Measurements from ENCODE around the gene CCDC116. TPM values are rescaled to one million over a fixed set of nuclear protein-coding genes. Genes with fewer than 3 reads are reported as not detected.
"Not testable (repeated sequence)": the region's sequence is repeated elsewhere in the genome, so short reads cannot be mapped to it uniquely, and the experiment has no call there.

Gene CCDC116
- total and polyA plus RNA-seq, 5 donors from 2014 or later = not detected

DNA sequence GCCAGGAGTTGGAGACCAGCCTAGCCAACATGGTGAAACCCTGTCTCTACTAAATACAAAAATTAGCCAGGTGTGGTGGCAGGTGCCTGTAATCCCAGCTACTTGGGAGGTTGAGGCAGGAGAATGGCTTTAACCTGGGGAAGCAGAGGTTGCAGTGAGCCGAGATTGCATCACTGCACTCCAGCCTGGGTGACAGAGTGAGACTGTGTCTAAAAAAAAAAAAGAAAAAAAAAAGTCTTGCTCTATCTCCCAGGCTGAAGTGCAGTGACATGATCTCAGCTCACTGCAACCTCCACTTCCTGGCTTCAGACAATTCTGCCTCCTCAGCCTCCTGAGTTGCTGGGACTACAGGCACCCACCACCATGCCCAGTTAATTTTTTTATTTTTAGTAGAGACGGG, 4.9 kb downstream of the CCDC116 start:
- DNase-seq; H3K36me3 ChIP-seq (ENCODE audit: control insufficient read depth, insufficient read depth, low read length); H3K27me3 ChIP-seq (ENCODE audit: control insufficient read depth, insufficient read depth, low read length); H3K9me3 Mint-ChIP-seq; H3K27ac Mint-ChIP-seq; H3K27me3 Mint-ChIP-seq; H3K27ac ChIP-seq (ENCODE audit: insufficient read depth, low read length, poor library complexity, severe bottlenecking); H3K4me3 ChIP-seq (ENCODE audit: low read depth, low read length); ATAC-seq (ENCODE audit: low read depth in 2 of 2); H3K36me3 Mint-ChIP-seq; H3K9me3 ChIP-seq (ENCODE audit: control insufficient read depth in 2 of 2, low read length in 2 of 2); H3K4me3 Mint-ChIP-seq: not testable (repeated sequence)
- peaks cover 0 to 17% (median 13%) of the 10 kb centered on the region in 4 donors for H3K4me1 Mint-ChIP-seq
- peaks cover 11% of the 10 kb centered on the region for H3K4me1 ChIP-seq (ENCODE audit: control insufficient read depth, insufficient read depth, low read length, poor library complexity, severe bottlenecking)

DNA sequence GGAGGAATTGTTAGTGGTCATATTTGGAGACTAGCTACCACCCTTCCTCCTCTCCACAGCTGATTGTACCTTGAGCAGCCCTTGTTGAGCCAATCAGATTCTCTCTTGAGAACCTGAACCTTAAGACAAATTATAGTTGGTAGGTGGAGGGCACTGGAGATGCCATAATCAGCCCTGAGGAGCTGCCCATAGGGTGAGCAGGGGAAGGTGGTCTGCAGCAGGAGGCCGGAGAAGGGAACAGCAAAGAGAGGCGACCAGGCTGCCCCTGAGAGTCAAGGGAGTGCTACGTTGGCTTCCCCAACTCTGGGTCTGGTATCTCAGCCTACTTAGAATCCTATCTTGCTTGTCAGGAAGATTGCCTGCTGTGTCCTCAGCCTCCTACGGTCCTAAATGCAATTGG, 6.8 kb downstream of the CCDC116 start:
- H3K9me3 ChIP-seq (ENCODE audit: control insufficient read depth in 2 of 2, low read length in 2 of 2) = no peaks in the 10 kb centered on the region
- Mint-ChIP-seq H3K27ac (no peak overlapping the region), H3K27me3 (peaks cover 6% of the 10 kb centered on the region), H3K36me3 (peaks cover 10% of the 10 kb centered on the region), H3K4me1 (peaks cover 0 to 25% (median 20%) of the 10 kb centered on the region in 4 donors), H3K4me3 (peak overlapping the region in 1 of 4 donors; percentile 56), H3K9me3 (peaks cover 0 to 1% (median 0%) of the 10 kb centered on the region in 7 donors)
- H3K36me3 ChIP-seq (ENCODE audit: control insufficient read depth, insufficient read depth, low read length) = no peaks in the 10 kb centered on the region
- DNase-seq = no peak
- no peak overlapping the region for H3K27ac ChIP-seq (ENCODE audit: insufficient read depth, low read length, poor library complexity, severe bottlenecking)
- H3K27me3 ChIP-seq (ENCODE audit: control insufficient read depth, insufficient read depth, low read length) = no peaks in the 10 kb centered on the region
- H3K4me1 ChIP-seq (ENCODE audit: control insufficient read depth, insufficient read depth, low read length, poor library complexity, severe bottlenecking) = peaks cover 21% of the 10 kb centered on the region
- no peak overlapping the region for H3K4me3 ChIP-seq (ENCODE audit: low read depth, low read length)
- ATAC-seq (ENCODE audit: low read depth in 2 of 2) = no peak

DNA sequence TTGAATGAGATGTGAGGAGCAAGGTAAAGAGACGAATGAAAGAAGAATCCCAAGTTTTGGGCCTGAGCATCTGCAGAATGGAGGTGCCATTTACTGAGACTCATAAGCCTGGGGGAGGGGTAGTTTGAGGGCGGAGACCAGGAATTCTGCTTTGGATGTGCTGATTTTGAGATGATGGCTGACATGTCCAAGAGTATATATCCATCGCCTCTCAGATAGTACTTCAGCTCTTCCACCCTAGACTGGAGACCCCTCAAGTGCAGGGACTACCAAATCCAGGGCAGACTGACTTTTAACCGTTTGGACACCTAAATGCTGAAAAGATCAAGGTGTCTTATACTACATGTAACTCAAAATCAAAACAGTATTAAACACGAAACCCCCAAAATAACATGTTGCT, 8.2 kb downstream of the CCDC116 start:
- no peak for DNase-seq
- Mint-ChIP-seq H3K4me1 (peaks cover 0 to 25% (median 20%) of the 10 kb centered on the region in 4 donors), H3K36me3 (peaks cover 10% of the 10 kb centered on the region), H3K27ac (peak overlapping the region in 1 of 3 donors; percentile 23), H3K27me3 (peaks cover 6% of the 10 kb centered on the region), H3K9me3 (no peaks in the 10 kb centered on the region), H3K4me3 (peak overlapping the region; percentile 86 to 90 (median 88))
- Histone ChIP-seq H3K27ac (ENCODE audit: insufficient read depth, low read length, poor library complexity, severe bottlenecking) (no peak overlapping the region), H3K27me3 (ENCODE audit: control insufficient read depth, insufficient read depth, low read length) (no peaks in the 10 kb centered on the region), H3K4me3 (ENCODE audit: low read depth, low read length) (peak overlapping the region; percentile 69), H3K9me3 (ENCODE audit: control insufficient read depth in 2 of 2, low read length in 2 of 2) (no peaks in the 10 kb centered on the region), H3K4me1 (ENCODE audit: control insufficient read depth, insufficient read depth, low read length, poor library complexity, severe bottlenecking) (peaks cover 21% of the 10 kb centered on the region), H3K36me3 (ENCODE audit: control insufficient read depth, insufficient read depth, low read length) (no peaks in the 10 kb centered on the region)
- no peak for ATAC-seq (ENCODE audit: low read depth in 2 of 2)

DNA sequence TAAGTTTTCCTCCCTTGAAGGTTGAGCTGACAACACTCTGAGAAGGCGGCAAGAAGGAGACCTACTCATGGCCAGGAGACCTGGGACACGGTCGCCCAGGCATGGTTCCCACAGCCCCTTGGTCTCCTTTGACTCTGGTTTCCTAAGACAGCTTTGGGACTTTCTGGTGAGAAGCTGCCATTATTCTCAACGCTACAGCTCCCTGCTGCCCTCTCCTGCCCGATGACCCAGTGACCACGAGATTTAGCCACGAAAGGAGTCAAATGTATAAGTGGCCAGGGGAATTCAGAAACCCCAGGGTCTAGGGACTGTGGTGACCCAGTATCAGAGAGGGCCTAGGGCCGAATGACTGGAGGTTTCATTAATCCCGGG, 8.8 kb downstream of the CCDC116 start:
- DNase-seq (no peak), ATAC-seq (ENCODE audit: low read depth in 2 of 2) (no peak)
- Mint-ChIP-seq H3K27ac (peak overlapping the region in 2 of 3 donors; percentile 84 to 95), H3K36me3 (peaks cover 13% of the 10 kb centered on the region), H3K4me3 (peak overlapping the region; percentile 86 to 90 (median 88)), H3K27me3 (peaks cover 6% of the 10 kb centered on the region), H3K9me3 (no peaks in the 10 kb centered on the region), H3K4me1 (peaks cover under 1 to 28% (median 21%) of the 10 kb centered on the region in 4 donors)
- H3K27me3 ChIP-seq (ENCODE audit: control insufficient read depth, insufficient read depth, low read length) = no peaks in the 10 kb centered on the region
- H3K9me3 ChIP-seq (ENCODE audit: control insufficient read depth in 2 of 2, low read length in 2 of 2) = no peaks in the 10 kb centered on the region
- H3K36me3 ChIP-seq (ENCODE audit: control insufficient read depth, insufficient read depth, low read length) = no peaks in the 10 kb centered on the region
- peaks cover 23% of the 10 kb centered on the region for H3K4me1 ChIP-seq (ENCODE audit: control insufficient read depth, insufficient read depth, low read length, poor library complexity, severe bottlenecking)
- H3K4me3 ChIP-seq (ENCODE audit: low read depth, low read length) = peak overlapping the region; percentile 69
- H3K27ac ChIP-seq (ENCODE audit: insufficient read depth, low read length, poor library complexity, severe bottlenecking) = peak overlapping the region; percentile 56

DNA sequence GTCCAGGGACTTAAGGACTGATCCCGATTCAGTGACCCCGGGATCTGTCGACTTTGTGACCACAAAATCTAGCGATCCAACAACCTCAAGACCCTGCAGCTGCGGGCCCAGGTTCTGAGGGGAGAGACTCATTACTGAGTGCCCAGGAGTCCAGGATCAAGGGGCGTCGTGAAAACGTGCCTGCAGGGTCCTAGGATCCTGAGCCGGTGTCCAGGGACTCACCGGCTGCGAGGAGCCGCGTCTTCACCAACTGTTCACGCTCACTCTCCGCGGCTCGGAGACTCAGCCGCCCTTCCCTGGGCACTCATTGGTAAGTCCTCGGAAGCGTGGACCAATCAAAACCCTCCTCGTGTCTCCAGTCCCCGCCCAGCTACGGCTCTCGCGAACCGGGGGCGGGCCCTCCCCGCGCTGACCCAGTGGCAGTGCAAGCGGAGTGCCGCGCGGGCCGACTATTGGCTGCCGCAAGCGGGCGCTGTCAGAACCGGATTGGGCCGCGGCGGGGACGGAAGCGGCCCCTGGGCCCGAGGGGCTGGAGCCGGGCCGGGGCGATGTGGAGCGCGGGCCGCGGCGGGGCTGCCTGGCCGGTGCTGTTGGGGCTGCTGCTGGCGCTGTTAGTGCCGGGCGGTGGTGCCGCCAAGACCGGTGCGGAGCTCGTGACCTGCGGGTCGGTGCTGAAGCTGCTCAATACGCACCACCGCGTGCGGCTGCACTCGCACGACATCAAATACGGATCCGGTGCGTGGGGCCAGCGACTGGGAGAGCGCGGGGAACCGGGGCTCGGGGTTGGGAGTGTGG, 9.4 kb downstream of the CCDC116 start, which contains the start of gene SDF2L1:
SDF2L1 (plus strand) TSS at position 514 of the 795 bp plus-strand sequence; CDS start at position 549, 35 bp downstream.
- ATAC-seq (ENCODE audit: low read depth in 2 of 2) = peak; percentile 97 to 99
- peak within 1 kb of the TSS; percentile 69 for H3K4me3 ChIP-seq (ENCODE audit: low read depth, low read length)
- no peaks in the 10 kb centered on the region for H3K9me3 Mint-ChIP-seq
- H3K27ac ChIP-seq (ENCODE audit: insufficient read depth, low read length, poor library complexity, severe bottlenecking) = peak within 1 kb of the TSS; percentile 78
- H3K36me3 Mint-ChIP-seq = peaks cover 19% of the 10 kb centered on the region
- peaks cover 6% of the 10 kb centered on the region for H3K27me3 Mint-ChIP-seq
- no peaks in the 10 kb centered on the region for H3K36me3 ChIP-seq (ENCODE audit: control insufficient read depth, insufficient read depth, low read length)
- H3K27me3 ChIP-seq (ENCODE audit: control insufficient read depth, insufficient read depth, low read length) = no peaks in the 10 kb centered on the region
- DNase-seq = peak; percentile 97 to 99 (median 99)
- no peaks in the 10 kb centered on the region for H3K9me3 ChIP-seq (ENCODE audit: control insufficient read depth in 2 of 2, low read length in 2 of 2)
- peak within 1 kb of the TSS; percentile 86 to 90 (median 88) for H3K4me3 Mint-ChIP-seq
- H3K4me1 ChIP-seq (ENCODE audit: control insufficient read depth, insufficient read depth, low read length, poor library complexity, severe bottlenecking) = peaks cover 29% of the 10 kb centered on the region
- peak within 1 kb of the TSS; percentile 84 to 97 (median 95) for H3K27ac Mint-ChIP-seq
- H3K4me1 Mint-ChIP-seq = peaks cover 7 to 33% (median 27%) of the 10 kb centered on the region in 4 donors

DNA sequence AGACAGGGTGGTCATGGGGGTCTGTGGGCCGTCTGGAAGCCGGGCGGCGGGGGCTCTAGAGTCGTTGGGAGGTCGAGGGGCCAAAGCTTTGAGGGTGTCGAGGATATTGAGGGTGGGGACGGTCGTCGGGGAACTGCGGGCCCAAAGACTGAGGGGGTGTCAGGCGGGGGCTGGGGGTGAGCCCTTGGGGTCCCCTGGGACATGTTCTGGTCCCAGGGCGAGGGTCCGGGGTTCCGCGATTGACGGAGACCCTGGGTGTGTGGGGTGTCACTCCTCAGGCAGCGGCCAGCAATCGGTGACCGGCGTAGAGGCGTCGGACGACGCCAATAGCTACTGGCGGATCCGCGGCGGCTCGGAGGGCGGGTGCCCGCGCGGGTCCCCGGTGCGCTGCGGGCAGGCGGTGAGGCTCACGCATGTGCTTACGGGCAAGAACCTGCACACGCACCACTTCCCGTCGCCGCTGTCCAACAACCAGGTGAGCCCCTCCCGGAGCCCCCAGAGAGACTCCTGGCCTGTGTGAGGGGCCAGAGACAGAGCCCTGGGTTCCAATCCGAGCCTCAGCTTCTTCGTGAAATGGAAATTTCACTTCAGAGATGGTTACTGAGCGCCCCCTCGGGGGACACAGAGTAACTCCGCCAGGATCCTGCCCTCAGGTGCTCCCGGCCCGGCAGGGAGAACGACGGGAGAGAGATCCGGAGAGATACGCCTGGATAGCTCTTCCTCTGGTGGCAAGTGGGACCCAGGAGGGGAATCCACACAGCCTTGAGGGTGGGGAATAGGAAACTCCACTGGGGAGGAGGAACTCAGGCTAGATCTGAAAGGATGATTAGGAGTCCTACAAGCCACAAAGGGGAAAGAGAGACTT, 10.3 kb downstream of the CCDC116 start:
- Mint-ChIP-seq H3K36me3 (peaks cover 19% of the 10 kb centered on the region), H3K27me3 (peaks cover 6% of the 10 kb centered on the region), H3K27ac (peak overlapping the region; percentile 84 to 97 (median 95)), H3K4me1 (peaks cover 7 to 33% (median 27%) of the 10 kb centered on the region in 4 donors), H3K9me3 (no peaks in the 10 kb centered on the region), H3K4me3 (peak overlapping the region; percentile 86 to 90 (median 88))
- peak; percentile 30 to 72 (median 53) for DNase-seq
- H3K27me3 ChIP-seq (ENCODE audit: control insufficient read depth, insufficient read depth, low read length) = no peaks in the 10 kb centered on the region
- peak overlapping the region; percentile 2 for H3K4me3 ChIP-seq (ENCODE audit: low read depth, low read length)
- no peaks in the 10 kb centered on the region for H3K36me3 ChIP-seq (ENCODE audit: control insufficient read depth, insufficient read depth, low read length)
- H3K4me1 ChIP-seq (ENCODE audit: control insufficient read depth, insufficient read depth, low read length, poor library complexity, severe bottlenecking) = peaks cover 31% of the 10 kb centered on the region
- peak overlapping the region; percentile 78 for H3K27ac ChIP-seq (ENCODE audit: insufficient read depth, low read length, poor library complexity, severe bottlenecking)
- ATAC-seq (ENCODE audit: low read depth in 2 of 2) = no peak
- no peaks in the 10 kb centered on the region for H3K9me3 ChIP-seq (ENCODE audit: control insufficient read depth in 2 of 2, low read length in 2 of 2)

DNA sequence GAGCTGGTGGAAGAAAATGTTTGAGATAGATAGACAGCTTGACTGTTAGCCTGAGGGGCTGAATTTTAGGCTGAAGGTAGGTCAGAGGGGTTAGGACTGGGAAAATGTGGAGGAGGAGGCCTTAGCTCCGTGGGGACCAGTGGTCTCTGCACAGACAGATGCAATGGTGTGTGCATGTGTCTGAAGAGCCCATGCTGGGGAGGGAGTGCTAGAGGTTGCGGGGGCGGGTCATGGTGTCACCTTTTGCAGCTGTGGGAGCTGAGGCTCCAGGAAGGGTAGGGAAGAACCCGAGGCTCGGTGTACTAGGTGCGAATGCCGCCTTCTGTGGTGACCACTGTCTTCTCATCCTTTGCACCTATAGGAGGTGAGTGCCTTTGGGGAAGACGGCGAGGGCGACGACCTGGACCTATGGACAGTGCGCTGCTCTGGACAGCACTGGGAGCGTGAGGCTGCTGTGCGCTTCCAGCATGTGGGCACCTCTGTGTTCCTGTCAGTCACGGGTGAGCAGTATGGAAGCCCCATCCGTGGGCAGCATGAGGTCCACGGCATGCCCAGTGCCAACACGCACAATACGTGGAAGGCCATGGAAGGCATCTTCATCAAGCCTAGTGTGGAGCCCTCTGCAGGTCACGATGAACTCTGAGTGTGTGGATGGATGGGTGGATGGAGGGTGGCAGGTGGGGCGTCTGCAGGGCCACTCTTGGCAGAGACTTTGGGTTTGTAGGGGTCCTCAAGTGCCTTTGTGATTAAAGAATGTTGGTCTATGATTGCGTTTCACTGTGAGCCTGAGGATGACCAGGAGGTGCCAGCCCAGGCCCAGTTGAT, 11.2 kb downstream of the CCDC116 start:
- ATAC-seq (ENCODE audit: low read depth in 2 of 2) = no peak
- Histone ChIP-seq H3K36me3 (ENCODE audit: control insufficient read depth, insufficient read depth, low read length) (no peaks in the 10 kb centered on the region), H3K27ac (ENCODE audit: insufficient read depth, low read length, poor library complexity, severe bottlenecking) (no peak overlapping the region), H3K4me1 (ENCODE audit: control insufficient read depth, insufficient read depth, low read length, poor library complexity, severe bottlenecking) (peaks cover 31% of the 10 kb centered on the region), H3K27me3 (ENCODE audit: control insufficient read depth, insufficient read depth, low read length) (no peaks in the 10 kb centered on the region), H3K9me3 (ENCODE audit: control insufficient read depth in 2 of 2, low read length in 2 of 2) (no peaks in the 10 kb centered on the region), H3K4me3 (ENCODE audit: low read depth, low read length) (no peak overlapping the region)
- Mint-ChIP-seq H3K4me3 (peak overlapping the region; percentile 86 to 90 (median 88)), H3K9me3 (no peaks in the 10 kb centered on the region), H3K4me1 (peaks cover 7 to 33% (median 27%) of the 10 kb centered on the region in 4 donors), H3K27ac (peak overlapping the region in 2 of 3 donors; percentile 85 to 97), H3K27me3 (peaks cover 6% of the 10 kb centered on the region), H3K36me3 (peaks cover 19% of the 10 kb centered on the region)
- no peak for DNase-seq
